GM12892 (cell line): ENCODE measurements around the gene PDE4B.

Source experiments
- POLR2A ChIP-seq: IDR thresholded peaks from 2 replicates; pipeline ENCODE4 v1.6.1; 2011; ENCODE audit warnings: low read depth, low read length, control low read depth
- POLR2AphosphoS5 ChIP-seq: IDR thresholded peaks from 2 replicates; pipeline ENCODE4 v1.6.1; 2011; ENCODE audit warnings: low read depth, low read length, control low read depth
- TAF1 ChIP-seq: IDR thresholded peaks from 2 replicates; pipeline ENCODE4 v1.6.1; 2011; ENCODE audit warnings: low read depth, mild to moderate bottlenecking, control low read depth, low read length, borderline replicate concordance

GRCh38 chr1:66084442-66084841 lies 291.7 kb downstream of the PDE4B start:
- no peak for TF ChIP-seq POLR2AphosphoS5
- no peak for TF ChIP-seq TAF1
- no peak for TF ChIP-seq POLR2A
